Measurements from ENCODE around the gene RAD23A.

- TF ChIP-seq CTCF (IDR thresholded peaks at IDR 0.05; ENCODE audit: extremely low read depth in 1 of 2, insufficient read depth in 1 of 2, low read depth in 1 of 2, low read length in 2 of 2): no peak
- no peak for TF ChIP-seq GATA2 (IDR thresholded peaks at IDR 0.05; ENCODE audit: insufficient read depth, insufficient read length, low read depth, low read length)
- TF ChIP-seq POLR2A (IDR thresholded peaks at IDR 0.05; ENCODE audit: low read depth, low read length): no peak
- no peak for TF ChIP-seq EZH2 (IDR thresholded peaks at IDR 0.05; ENCODE audit: borderline replicate concordance, low read depth, low read length, severe bottlenecking)
- no peak for TF ChIP-seq POLR2AphosphoS5 (IDR thresholded peaks at IDR 0.05; ENCODE audit: insufficient read depth, low read depth, low read length)
- no peak for TF ChIP-seq MAX (IDR thresholded peaks at IDR 0.05; ENCODE audit: insufficient read depth, insufficient read length)
- TF ChIP-seq JUN (IDR thresholded peaks at IDR 0.05; ENCODE audit: borderline replicate concordance, insufficient read depth, insufficient read length, low read depth): no peak
- no peak for TF ChIP-seq MYC (IDR thresholded peaks at IDR 0.05; ENCODE audit: low read depth, low read length)
Observed at GRCh38 chr19:12984683-12985048, 39.0 kb downstream of the RAD23A start.
